ENCODE results near the gene SKIL.

DNA sequence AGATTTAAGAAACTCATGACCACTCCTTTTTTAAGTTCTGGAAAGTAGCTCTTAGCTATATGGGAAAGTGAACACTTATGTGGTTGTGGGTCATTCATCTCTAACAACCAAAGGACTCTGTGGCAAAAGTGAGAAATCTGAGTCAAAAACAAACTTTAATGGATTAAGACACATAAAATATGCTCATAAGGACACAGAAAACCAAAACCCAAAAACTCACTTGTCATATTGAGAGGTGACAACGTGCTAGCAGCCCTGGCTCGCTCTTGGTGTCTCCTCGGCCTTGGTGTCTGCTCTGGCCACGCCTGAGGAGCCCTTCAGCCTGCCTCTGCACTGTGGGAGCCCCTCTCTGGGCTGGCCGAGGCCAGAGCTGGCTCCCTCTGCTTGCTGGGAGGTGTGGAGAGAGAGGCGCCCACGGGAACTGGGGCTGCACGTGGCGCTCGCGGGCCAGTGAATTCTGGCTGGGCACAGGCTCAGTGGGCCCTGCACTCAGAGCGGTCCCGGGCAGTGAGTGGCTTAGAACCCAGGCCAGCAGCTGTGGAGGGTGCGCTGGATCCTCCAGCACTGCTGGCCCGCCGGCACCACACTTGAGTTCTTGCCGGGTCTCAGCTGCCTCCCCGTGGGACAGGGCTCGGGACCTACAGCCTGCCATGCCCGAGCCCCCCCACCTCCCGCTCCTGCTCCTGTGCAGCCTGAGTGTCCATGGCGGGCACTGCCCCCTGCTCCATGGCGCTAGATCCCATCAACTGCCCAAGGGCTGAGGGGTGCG is 30.3 kb upstream of the SKIL start:
- TF ChIP-seq EZH2 (IDR thresholded peaks at IDR 0.05; ENCODE audit: borderline replicate concordance, insufficient read depth, low read depth, low read length, poor library complexity, severe bottlenecking) = no peak
- TF ChIP-seq CTCF (IDR thresholded peaks at IDR 0.05) = no peak
